SK-MEL-5 (cell line): ENCODE data around the gene LMF2. TPM values are rescaled to one million over a fixed set of nuclear protein-coding genes. Genes with fewer than 3 reads are reported as not detected.
A peak's percentile ranks its signal among the peaks of the same experiment; 100 is the strongest.
"Not testable (repeated sequence)": the region's sequence is repeated elsewhere in the genome, so short reads cannot be mapped to it uniquely, and the experiment has no call there.

ENCODE experiments used
- DNase-seq: peaks from one replicate; pipeline ENCODE4 v3.0.0-alpha.2; 2016; ENCODE audit warnings: low read depth, low spot score
- in situ Hi-C: cut with HindIII; loops from 2 replicates; pipeline ENCODE4 v1.10.0; 2016; ENCODE audit warnings: low sequenced_read_pairs, high pct_unique_total_duplicates, low pct_unique_long_range_greater_than_20kb
- polyA plus RNA-seq, 2 experiments: library from polyadenylated mRNA; depleted of rRNA; stranded (reverse); fragments of >200 nt; gene quantifications; 2 replicates each; pipeline ENCODE4 v1.2.3, GENCODE V29; 2015
- total RNA-seq: library from RNA; depleted of rRNA; stranded (reverse); fragments of >200 nt; shearing (Covaris generic); gene quantifications from 2 replicates; pipeline ENCODE4 v1.2.3, GENCODE V29; 2014; rRNA removed

LMF2 gene
- total RNA-seq, result 26.3 and 27.8 TPM in 2 replicates
- 110 and 113 TPM in 2 replicates for polyA plus RNA-seq (2015; cell fraction: cytosol; rRNA removed)
- polyA plus RNA-seq (2015; cell fraction: nucleus; rRNA removed), result 885 and 1,042 TPM in 2 replicates

- in situ Hi-C loops, result no loop called here
Measured at GRCh38 chr22:50507421-50507990, at the start of gene LMF2. LMF2 (minus strand) TSS chr22:50507702; CDS start chr22:50507675, 27 bp downstream.

DNA sequence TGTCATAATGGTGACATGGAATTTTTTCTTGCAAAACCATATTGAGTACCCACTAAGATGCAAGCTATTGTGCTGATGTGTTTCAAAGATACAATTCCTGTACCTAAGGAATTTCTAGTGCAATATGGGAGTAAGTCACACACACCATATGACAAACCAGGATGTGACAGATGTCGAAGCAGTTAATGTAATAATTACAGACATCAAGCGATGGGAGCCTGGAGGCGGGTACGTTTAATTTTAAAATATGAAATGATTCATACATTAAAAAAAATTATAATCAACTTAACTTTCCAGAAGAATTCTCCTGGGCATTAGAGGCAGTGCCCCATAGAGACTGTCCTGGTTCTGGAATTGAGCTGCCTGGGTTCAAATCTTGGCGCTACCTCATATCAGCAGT, 49.2 kb upstream of the LMF2 start:
- in situ Hi-C loops, result no loop called here
- no peak for DNase-seq

More at GRCh38 chr22:50507421-50507990, at the start of gene LMF2:
- DNase-seq, result no peak

DNA sequence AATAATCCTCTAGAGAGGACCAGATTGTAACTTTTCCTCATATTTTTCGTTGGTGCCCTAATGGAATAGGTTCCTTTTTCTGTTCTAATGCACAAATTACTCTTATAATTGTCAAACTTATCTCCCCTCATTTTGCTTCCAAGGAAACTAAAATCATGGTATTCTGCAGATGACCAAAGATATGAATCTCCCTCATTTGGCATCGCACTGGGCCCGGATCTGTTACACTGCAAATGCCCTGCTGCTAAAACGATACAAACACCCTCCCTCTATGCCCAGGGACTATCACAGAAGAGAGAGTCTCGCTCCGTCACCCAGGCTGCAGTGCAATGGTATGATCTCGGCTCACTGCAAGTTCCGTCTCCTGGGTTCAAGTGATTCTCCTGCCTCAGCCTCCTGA, 45.8 kb upstream of the LMF2 start:
- in situ Hi-C loops, result no loop called here
- no peak for DNase-seq

DNA sequence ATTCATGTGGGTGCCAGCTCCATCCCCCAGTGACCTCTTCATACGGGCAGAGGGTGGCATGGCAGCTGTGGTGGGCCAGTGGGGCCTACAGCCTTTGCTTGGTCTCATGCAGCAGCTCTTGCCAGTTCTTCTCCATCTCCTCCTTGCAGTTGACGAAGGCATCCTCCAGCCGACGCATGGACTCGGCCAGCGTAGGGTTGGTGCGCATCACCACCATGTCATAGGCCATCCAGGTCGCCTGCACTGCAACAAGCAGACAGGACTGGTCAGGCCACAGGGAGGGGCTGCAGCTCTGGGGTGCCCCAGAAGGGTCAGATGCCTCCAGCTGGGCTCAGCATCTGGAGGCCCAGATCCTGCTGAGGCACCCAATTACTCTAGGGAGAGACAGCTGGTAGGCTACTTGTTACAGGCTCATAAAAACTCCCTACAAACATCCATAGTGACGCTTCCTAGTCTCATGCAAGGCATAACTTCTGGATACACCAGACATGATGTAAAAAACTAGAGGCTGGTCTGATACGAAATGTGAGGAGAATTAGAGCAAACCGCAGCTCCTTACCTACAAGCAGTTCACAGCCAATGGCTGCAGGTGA, 43.8 kb upstream of the LMF2 start:
- no peak for DNase-seq
- in situ Hi-C loops, result no loop called here

DNA sequence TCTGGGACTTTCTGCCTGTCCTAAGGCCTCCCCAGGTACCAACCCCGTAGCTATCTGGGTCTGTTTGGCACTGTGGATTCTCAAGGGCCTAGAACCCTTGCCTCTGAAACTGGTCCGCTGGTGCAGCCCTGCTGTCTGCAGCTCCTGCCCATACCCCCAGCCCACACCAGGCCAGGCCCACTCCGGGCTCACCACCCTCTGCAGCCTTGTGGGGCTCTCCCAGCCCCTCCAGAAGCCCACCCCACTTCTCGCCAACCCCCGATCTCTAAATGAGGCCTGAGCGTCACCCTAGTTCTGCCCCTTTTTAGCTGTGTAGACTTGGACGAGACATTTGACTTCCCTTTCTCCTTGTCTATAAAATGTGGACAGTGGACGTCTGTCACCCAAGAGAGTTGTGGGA, 42.9 kb upstream of the LMF2 start:
- DNase-seq, result no peak
- in situ Hi-C loops, result no loop called here

GRCh38 chr22:50548921-50549790, 41.7 kb upstream of the LMF2 start:
- DNase-seq, result no peak
- in situ Hi-C loops, result no loop called here

GRCh38 chr22:50548040-50548920, 40.8 kb upstream of the LMF2 start:
- in situ Hi-C loops, result no loop called here
- no peak for DNase-seq

GRCh38 chr22:50547263-50547985, 39.9 kb upstream of the LMF2 start:
- in situ Hi-C loops, result no loop called here
- DNase-seq, result no peak

DNA sequence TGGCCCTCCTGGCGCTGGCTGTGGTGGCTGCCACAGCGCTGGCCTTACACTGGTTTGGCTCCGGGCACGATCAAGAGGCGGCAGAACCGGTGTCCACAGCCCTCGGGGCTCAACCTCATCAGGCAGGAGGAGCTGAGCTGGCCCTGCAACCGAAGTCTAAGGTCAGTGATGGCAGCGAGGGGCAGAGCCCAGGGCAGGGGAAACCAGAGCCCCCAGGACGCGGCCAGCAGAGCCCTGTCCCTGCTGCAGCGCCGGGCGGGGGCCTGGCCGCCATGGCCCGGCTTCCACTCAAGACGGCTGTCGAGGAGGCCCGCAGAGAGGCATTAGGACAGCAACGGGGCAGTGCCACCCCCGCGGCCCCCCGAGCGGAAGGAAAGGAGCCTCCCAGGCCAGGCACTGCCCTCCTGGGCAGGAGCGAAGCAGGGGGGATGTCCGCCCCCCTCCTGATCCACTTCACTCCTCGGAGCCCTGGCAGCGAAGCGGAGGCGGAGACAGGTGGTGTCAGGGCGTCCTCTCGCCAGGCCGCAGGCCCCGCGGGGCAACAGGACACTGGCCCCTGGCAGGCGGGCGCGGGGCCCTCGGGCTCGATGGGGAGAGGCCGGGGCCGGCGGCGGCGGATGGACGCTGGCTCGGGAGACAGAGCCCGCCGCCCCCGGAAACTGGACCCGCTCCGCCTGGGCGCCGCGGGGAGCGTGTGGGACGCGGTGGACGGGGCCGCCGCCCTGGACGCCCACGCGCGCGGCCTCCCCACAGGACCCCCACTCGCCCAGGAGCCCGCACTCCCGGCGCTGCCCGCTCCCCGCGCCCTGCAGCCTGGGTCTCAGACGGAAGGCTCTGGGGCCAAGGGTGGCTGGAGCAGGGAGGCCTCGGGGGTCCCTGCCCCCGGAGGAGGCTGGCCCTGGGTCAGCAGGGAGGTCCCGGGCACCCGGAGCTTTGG, 39.1 kb upstream of the LMF2 start:
- in situ Hi-C loops, result no loop called here

DNA sequence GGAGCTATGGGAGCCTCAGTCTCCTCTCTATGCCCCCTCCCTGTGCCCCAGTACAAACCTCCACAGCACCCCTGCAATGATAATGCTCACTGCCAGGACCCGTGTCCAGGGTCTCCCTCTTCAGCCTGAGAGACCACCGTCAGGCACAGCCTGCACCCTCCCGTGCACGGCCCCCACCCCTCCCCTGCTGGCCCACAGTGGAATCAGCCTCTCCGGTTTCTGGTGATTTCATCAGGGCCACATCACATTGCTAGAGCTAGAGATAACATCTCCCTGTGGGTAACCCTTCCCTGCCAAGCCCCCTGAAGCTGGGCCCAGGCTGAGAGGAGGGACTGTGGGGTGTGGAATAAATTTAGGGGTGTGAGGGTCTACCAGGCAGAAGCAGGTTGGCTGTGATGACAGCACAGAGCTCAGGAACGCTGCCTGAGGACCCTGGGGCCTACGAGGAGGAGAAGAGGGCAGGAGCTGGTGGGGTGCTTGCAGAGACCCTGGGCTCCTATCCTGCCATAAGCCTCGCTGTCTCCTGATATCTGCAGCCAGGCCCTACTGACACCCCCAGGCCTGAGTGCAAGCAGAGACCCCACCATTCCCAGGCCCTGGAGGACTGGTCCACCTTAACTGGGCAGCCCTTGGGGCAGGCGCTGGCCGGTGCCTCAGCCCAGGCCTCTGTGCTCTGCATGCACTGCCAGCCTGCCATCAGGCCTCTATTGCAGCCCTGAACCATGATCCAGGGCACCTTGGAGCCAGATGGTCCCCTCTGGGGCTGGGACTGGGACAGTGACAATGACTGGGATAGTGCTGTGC, 38.2 kb upstream of the LMF2 start, which contains the start of gene KLHDC7B:
KLHDC7B (plus strand) TSS at position 378 of the 804 bp plus-strand sequence; CDS start at position 723, 345 bp downstream.
- in situ Hi-C loops, result no loop called here
- no peak for DNase-seq

More for the DNA sequence above, 39.1 kb upstream of the LMF2 start:
- DNase-seq, result no peak

DNA sequence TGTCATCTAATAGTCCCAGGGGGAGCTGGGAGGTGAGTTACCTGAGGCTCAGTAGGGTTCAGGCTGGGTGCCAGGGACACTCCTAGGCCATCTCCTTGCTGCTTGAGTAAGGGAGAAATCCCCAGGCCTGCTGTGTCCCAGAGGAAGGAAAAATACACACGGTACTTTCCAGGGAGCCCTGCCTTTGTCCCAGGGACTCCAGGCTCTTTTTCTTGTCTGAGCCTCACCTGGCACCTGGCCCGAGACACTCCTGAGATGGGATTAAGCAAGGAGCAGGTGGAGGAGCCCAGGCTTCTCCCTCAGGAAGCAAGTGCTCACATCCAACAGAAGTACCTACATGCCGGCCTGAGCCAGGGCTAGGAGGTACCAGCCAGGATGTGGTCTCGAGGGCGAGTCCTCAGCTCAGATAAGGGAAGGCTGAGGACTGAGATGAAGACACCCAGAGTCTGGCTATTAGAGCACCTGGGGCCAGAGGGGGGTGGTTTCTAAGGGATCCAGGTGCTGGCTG, 37.3 kb upstream of the LMF2 start:
- in situ Hi-C loops, result no loop called here
- no peak for DNase-seq

GRCh38 chr22:50544078-50544745, 36.7 kb upstream of the LMF2 start:
- in situ Hi-C loops, result no loop called here
- DNase-seq, result no peak

GRCh38 chr22:50542416-50542927, 35.0 kb upstream of the LMF2 start:
- in situ Hi-C loops, result no loop called here
- DNase-seq, result no peak

DNA sequence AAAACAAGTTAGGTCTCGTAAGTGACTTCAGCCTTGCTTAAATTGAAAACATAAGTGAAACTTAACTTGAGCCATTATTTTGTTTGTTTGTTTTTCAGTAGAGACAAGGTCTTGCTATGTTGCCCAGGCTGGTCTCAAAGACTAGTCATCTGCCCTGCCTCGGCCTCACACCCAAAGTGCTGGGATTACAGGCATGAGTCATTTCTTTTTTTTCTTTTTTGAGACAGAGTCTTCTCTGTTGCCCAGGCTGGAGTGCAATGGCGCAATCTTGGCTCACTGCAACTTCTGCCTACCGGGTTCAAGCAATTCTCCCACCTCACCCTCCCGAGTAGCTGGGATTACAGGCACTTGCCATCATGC, 34.1 kb upstream of the LMF2 start:
- peak; percentile 86 for DNase-seq
- in situ Hi-C loops, result not testable (repeated sequence)
